Pulmonary artery endothelial cell (primary cell): ENCODE results near the gene RBM26. TPM values are rescaled to one million over a fixed set of nuclear protein-coding genes. Genes with fewer than 3 reads are reported as not detected.
"Not testable (repeated sequence)": the region's sequence is repeated elsewhere in the genome, so short reads cannot be mapped to it uniquely, and the experiment has no call there.

Experiments used
- DNase-seq: peaks from one replicate; pipeline ENCODE4 v3.0.0-alpha.2; 2011; ENCODE audit warnings: low read depth, low spot score
- total RNA-seq: library from RNA; depleted of rRNA; stranded (reverse); fragments of >200 nt; gene quantifications from 2 replicates; pipeline ENCODE4 v1.2.3, GENCODE V29; 2014

Gene RBM26
- total RNA-seq, 1 donor from 2014 or later, result 16.2 TPM

- DNase-seq, result no peak
Measured at GRCh38 chr13:79328510-79328909, 77.5 kb downstream of the RBM26 start.

- DNase-seq, result no peak
Measured at GRCh38 chr13:79320433-79320832, 85.6 kb downstream of the RBM26 start.

GRCh38 chr13:79318664-79319063, 87.4 kb downstream of the RBM26 start:
- no peak for DNase-seq

- DNase-seq, result no peak
Measured at GRCh38 chr13:79317856-79318255, 88.2 kb downstream of the RBM26 start.

- DNase-seq, result no peak
Measured at GRCh38 chr13:79314652-79315051, 91.4 kb downstream of the RBM26 start.

GRCh38 chr13:79312340-79312855, 93.7 kb downstream of the RBM26 start:
- no peak for DNase-seq

GRCh38 chr13:79311386-79311785, 94.7 kb downstream of the RBM26 start:
- DNase-seq, result no peak

- no peak for DNase-seq
Measured at GRCh38 chr13:79309690-79310089, 96.4 kb downstream of the RBM26 start.

- DNase-seq, result no peak
Measured at GRCh38 chr13:79307866-79308298, 98.2 kb downstream of the RBM26 start.

- DNase-seq, result no peak
Measured at GRCh38 chr13:79307433-79307861, 98.6 kb downstream of the RBM26 start.

- no peak for DNase-seq
Measured at GRCh38 chr13:79306650-79307049, 99.4 kb downstream of the RBM26 start.

- DNase-seq, result no peak
Measured at GRCh38 chr13:79297128-79297527, 108.9 kb downstream of the RBM26 start.

- DNase-seq, result no peak
Measured at GRCh38 chr13:79295906-79296706, 109.9 kb downstream of the RBM26 start.

GRCh38 chr13:79290595-79291244, 115.3 kb downstream of the RBM26 start:
- no peak for DNase-seq

- no peak for DNase-seq
Measured at GRCh38 chr13:79289571-79289970, 116.5 kb downstream of the RBM26 start.

GRCh38 chr13:79287939-79288795, 117.9 kb downstream of the RBM26 start:
- DNase-seq, result no peak

- DNase-seq, result no peak
Measured at GRCh38 chr13:79285159-79285558, 120.9 kb downstream of the RBM26 start.

- no peak for DNase-seq
Measured at GRCh38 chr13:79283742-79284141, 122.3 kb downstream of the RBM26 start.

GRCh38 chr13:79282976-79283375, 123.1 kb downstream of the RBM26 start:
- no peak for DNase-seq

GRCh38 chr13:79282508-79282907, 123.5 kb downstream of the RBM26 start:
- DNase-seq, result no peak

- no peak for DNase-seq
Measured at GRCh38 chr13:79281339-79281747, 124.7 kb downstream of the RBM26 start.

- not testable (repeated sequence) for DNase-seq
Measured at GRCh38 chr13:79279735-79280134, 126.3 kb downstream of the RBM26 start.
